Endothelial cell of umbilical vein (primary cell): ENCODE data around the gene TRERF1. TPM values are rescaled to one million over a fixed set of nuclear protein-coding genes. Genes with fewer than 3 reads are reported as not detected.

Experiments
- BruUV-seq: library from RNA; stranded (reverse); fragments of 400-500 nt; replicated peaks from 2 replicates; lab custom pipeline; 2021; lab: Mats Ljungman, UMichigan
- CTCF ChIA-PET: fragments of 300-600, 350-600 bp; sonication (Branson Sonifier 250); formaldehyde crosslinking; loops from one replicate; lab custom pipeline; 2021; ENCODE audit warnings: antibody characterized with exemption, inconsistent platforms; lab: Charles Lee
- POLR2A ChIA-PET: fragments of 300-600, 350-600 bp; sonication (Branson Sonifier 250); formaldehyde crosslinking; loops from one replicate; lab custom pipeline; 2021; ENCODE audit warnings: antibody characterized with exemption, inconsistent platforms; lab: Charles Lee
- DNase-seq: peaks from one replicate; pipeline ENCODE4 v3.0.0-alpha.2; 2011; ENCODE audit warnings: low read depth, low spot score
- FAIRE-seq: peaks from 2 replicates; lab custom pipeline; 2011; peaks lifted over from hg19 to GRCh38; lab: Jason Lieb, UNC
- H2AFZ ChIP-seq: 2 replicates; pipeline ENCODE4 v1.6.0; 2012; ENCODE audit warnings: low read depth, low read length, control low read depth, inconsistent platforms
- H3K27ac ChIP-seq: 2 replicates; pipeline ENCODE4 v1.5.1; 2011; ENCODE audit warnings: low read depth, mild to moderate bottlenecking, control low read depth, low read length, moderate library complexity; ENCODE audit not compliant: insufficient read depth
- H3K27me3 ChIP-seq, 2 experiments: 2 replicates each; pipeline versions ENCODE4 v1.6.0 to v1.6.1; 2011; ENCODE audit warnings: low read length in 2 of 2, mixed read lengths in 1 of 2; ENCODE audit not compliant: control insufficient read depth in 2 of 2, insufficient read depth in 2 of 2
- H3K36me3 ChIP-seq, 2 experiments: 2 replicates in 1 of 2; 3 replicates in 1 of 2; pipeline ENCODE4 v1.5.1; 2011; ENCODE audit warnings: low read length in 2 of 2, mild to moderate bottlenecking in 1 of 2, moderate library complexity in 1 of 2; ENCODE audit not compliant: control insufficient read depth in 2 of 2, insufficient read depth in 2 of 2; ENCODE audit errors: extremely low read depth in 1 of 2
- H3K4me1 ChIP-seq: 3 replicates; pipeline ENCODE4 v1.5.1; 2011; ENCODE audit warnings: mild to moderate bottlenecking, low read length; ENCODE audit not compliant: control insufficient read depth, insufficient read depth; ENCODE audit errors: extremely low read depth
- H3K4me2 ChIP-seq: 2 replicates; pipeline ENCODE4 v1.6.1; 2011; ENCODE audit warnings: low read length, control low read depth, mixed read lengths; ENCODE audit not compliant: insufficient read depth
- H3K4me3 ChIP-seq, 3 experiments: fragments of 200-600 bp in 1 of 3; sonication (generic), shearing (Covaris generic) in 1 of 3; replicated peaks in 1 of 3; 2 replicates each; pipeline ENCODE4 v1.5.1; 2011 to 2016; ENCODE audit warnings: control low read depth in 3 of 3, low read length in 3 of 3, mild to moderate bottlenecking in 2 of 3, inconsistent platforms in 1 of 3, low read depth in 1 of 3, moderate library complexity in 1 of 3; ENCODE audit not compliant: insufficient read depth in 1 of 3
- H3K79me2 ChIP-seq: 2 replicates; pipeline ENCODE4 v1.6.0; 2012; ENCODE audit warnings: low read length, inconsistent platforms; ENCODE audit not compliant: control insufficient read depth, insufficient read depth
- H3K9ac ChIP-seq: replicated peaks from 2 replicates; pipeline ENCODE3; 2011; ENCODE audit warnings: low read length, control low read depth; ENCODE audit not compliant: insufficient read depth; ENCODE audit errors: extremely low read depth
- H3K9me1 ChIP-seq: replicated peaks from 3 replicates; pipeline ENCODE4 v1.6.0; 2011; ENCODE audit warnings: mild to moderate bottlenecking, low read length; ENCODE audit not compliant: control insufficient read depth, insufficient read depth; ENCODE audit errors: extremely low read depth
- H3K9me3 ChIP-seq: replicated peaks from 2 replicates; pipeline ENCODE4 v1.5.1; 2012; ENCODE audit warnings: low read length, inconsistent platforms; ENCODE audit not compliant: control insufficient read depth, insufficient read depth
- H4K20me1 ChIP-seq: replicated peaks from 2 replicates; pipeline ENCODE3; 2011; ENCODE audit warnings: mild to moderate bottlenecking, low read length; ENCODE audit not compliant: control insufficient read depth, insufficient read depth; ENCODE audit errors: extremely low read depth
- EZH2 ChIP-seq: IDR thresholded peaks from 2 replicates; pipeline ENCODE4 v1.6.1; 2012; ENCODE audit warnings: borderline replicate concordance, low read depth, mild to moderate bottlenecking, moderate library complexity, low read length, inconsistent platforms; ENCODE audit not compliant: severe bottlenecking
- FOS ChIP-seq: IDR thresholded peaks from 2 replicates; pipeline ENCODE4 v1.6.1; 2011; ENCODE audit warnings: mild to moderate bottlenecking, low read length, moderate library complexity, borderline replicate concordance; ENCODE audit not compliant: insufficient read depth
- GATA2 ChIP-seq: IDR thresholded peaks from 2 replicates; pipeline ENCODE4 v1.7.0; 2011; ENCODE audit warnings: low read depth, mild to moderate bottlenecking, moderate library complexity, mixed read lengths, low read length; ENCODE audit not compliant: insufficient read length, insufficient read depth
- JUN ChIP-seq: IDR thresholded peaks from 2 replicates; pipeline ENCODE4 v1.6.1; 2011; ENCODE audit warnings: borderline replicate concordance, low read depth; ENCODE audit not compliant: insufficient read length, insufficient read depth
- MAX ChIP-seq: IDR thresholded peaks from 2 replicates; pipeline ENCODE4 v1.6.1; 2011; ENCODE audit not compliant: insufficient read depth, insufficient read length
- MYC ChIP-seq: IDR thresholded peaks from one replicate; pipeline ENCODE4 v1.6.1; 2011; ENCODE audit warnings: mild to moderate bottlenecking, low read depth, low read length
- POLR2A ChIP-seq: IDR thresholded peaks from 2 replicates; pipeline ENCODE4 v1.6.1; 2012; ENCODE audit warnings: low read depth, mild to moderate bottlenecking, control low read depth, low read length
- POLR2AphosphoS5 ChIP-seq: IDR thresholded peaks from 2 replicates; pipeline ENCODE4 v1.6.1; 2012; ENCODE audit warnings: low read depth, mild to moderate bottlenecking, control low read depth, low read length, moderate library complexity; ENCODE audit not compliant: insufficient read depth
- dilution Hi-C: fragments of 300-500 bp; cut with MboI; formaldehyde crosslinking; loops from one replicate; pipeline ENCODE4 v1.15.0; 2019; ENCODE audit warnings: low sequenced_read_pairs; ENCODE audit not compliant: extremely low pct_ligation_motif_present
- intact Hi-C: fragments of 100-400 bp; cut with micrococcal nuclease; formaldehyde crosslinking; loops from one replicate; pipeline ENCODE4 v1.10.0; 2022
- polyA plus RNA-seq, 4 experiments: library from polyadenylated mRNA; depleted of rRNA in 3 of 4; stranded (reverse) in 3 of 4; unstranded in 1 of 4; fragments of >200 nt; gene quantifications; 2 replicates each; pipeline versions ENCODE4 v1.2.1 to v1.2.3, GENCODE V29; 2011 to 2012; ENCODE audit warnings: missing spikeins in 1 of 4
- total RNA-seq: library from RNA; stranded (reverse); gene quantifications from 2 replicates; pipeline ENCODE4 v1.2.3, GENCODE V29; 2021
- TF ChIP-seq, protein P1 (sequence below), 2 donors: IDR thresholded peaks; 1 replicate in 1 of 2; 2 replicates in 1 of 2; pipeline ENCODE4 v1.5.1; 2011; ENCODE audit warnings: low read length in 2 of 2, mild to moderate bottlenecking in 2 of 2, moderate library complexity in 2 of 2, control low read depth in 1 of 2, inconsistent platforms in 1 of 2, low read depth in 1 of 2; ENCODE audit not compliant: insufficient read depth in 1 of 2; ENCODE audit errors: extremely low read depth in 1 of 2

The TRERF1 gene
- total and polyA plus RNA-seq, 2 donors (not counting 3 experiments of a cell fraction or from before 2014, with no cell fraction given), result 0.73 to 5.5 TPM

DNA sequence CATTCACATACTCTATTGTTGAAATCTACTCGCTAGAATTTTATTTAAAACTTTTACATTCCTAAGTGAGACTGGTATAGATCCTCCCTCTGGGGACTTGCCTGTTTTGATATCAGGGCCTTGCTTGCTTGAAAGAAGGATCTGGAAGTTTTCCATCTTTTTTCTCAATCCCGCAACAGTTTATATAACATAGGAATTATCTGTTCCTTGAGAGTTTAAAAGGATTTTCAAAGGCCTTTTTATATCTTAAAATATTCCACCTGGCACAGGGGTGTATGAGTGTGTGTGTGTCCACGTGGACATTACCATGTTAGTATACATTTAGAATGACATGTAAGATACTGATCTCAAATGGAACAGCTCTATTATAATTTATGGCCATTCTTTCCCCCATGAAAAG, 96.3 kb downstream of the TRERF1 start:
- Histone ChIP-seq H2AFZ (no peak overlapping the region), H3K4me3 (no peak overlapping the region), H3K36me3 (no peaks in the 10 kb centered on the region), H4K20me1 (no peaks in the 10 kb centered on the region), H3K4me2 (no peak overlapping the region), H3K9ac (no peak overlapping the region), H3K79me2 (no peaks in the 10 kb centered on the region), H3K27ac (no peak overlapping the region), H3K4me1 (no peaks in the 10 kb centered on the region), H3K9me1 (no peaks in the 10 kb centered on the region), H3K9me3 (no peaks in the 10 kb centered on the region), H3K27me3 (no peaks in the 10 kb centered on the region)
- DNase-seq (no peak), FAIRE-seq (no peak)
- intact Hi-C loops (no loop called here), dilution Hi-C loops (no loop called here)
- TF ChIP-seq POLR2AphosphoS5 (no peak), EZH2 (no peak), JUN (no peak), GATA2 (no peak), FOS (no peak), MYC (no peak), MAX (no peak), POLR2A (no peak)
- TF ChIP-seq, protein P1, sequence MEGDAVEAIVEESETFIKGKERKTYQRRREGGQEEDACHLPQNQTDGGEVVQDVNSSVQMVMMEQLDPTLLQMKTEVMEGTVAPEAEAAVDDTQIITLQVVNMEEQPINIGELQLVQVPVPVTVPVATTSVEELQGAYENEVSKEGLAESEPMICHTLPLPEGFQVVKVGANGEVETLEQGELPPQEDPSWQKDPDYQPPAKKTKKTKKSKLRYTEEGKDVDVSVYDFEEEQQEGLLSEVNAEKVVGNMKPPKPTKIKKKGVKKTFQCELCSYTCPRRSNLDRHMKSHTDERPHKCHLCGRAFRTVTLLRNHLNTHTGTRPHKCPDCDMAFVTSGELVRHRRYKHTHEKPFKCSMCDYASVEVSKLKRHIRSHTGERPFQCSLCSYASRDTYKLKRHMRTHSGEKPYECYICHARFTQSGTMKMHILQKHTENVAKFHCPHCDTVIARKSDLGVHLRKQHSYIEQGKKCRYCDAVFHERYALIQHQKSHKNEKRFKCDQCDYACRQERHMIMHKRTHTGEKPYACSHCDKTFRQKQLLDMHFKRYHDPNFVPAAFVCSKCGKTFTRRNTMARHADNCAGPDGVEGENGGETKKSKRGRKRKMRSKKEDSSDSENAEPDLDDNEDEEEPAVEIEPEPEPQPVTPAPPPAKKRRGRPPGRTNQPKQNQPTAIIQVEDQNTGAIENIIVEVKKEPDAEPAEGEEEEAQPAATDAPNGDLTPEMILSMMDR (IDR thresholded peaks at IDR 0.05; ENCODE audit: extremely low read depth in 1 of 2, insufficient read depth in 1 of 2, low read depth in 1 of 2, low read length in 2 of 2), result no peak
- no TSS peak for BruUV-seq
- ChIA-PET POLR2A (no interaction called here), CTCF (interaction anchor here (1.3 to 1.6 kb wide), 2 partner anchors 16 to 176 kb away, joined by 3 read pairs; no protein-coding TSS in a partner anchor)
